ENCODE data around the gene PNMA1. TPM values are rescaled to one million over a fixed set of nuclear protein-coding genes. Genes with fewer than 3 reads are reported as not detected.

PNMA1 gene
- total and polyA plus RNA-seq, 2 of the 13 experiments (the other 11 are each of a cell fraction or from before 2014, with no cell fraction given), result 7.0 to 8.3 TPM

GRCh38 chr14:73758392-73759182, 44.4 kb upstream of the PNMA1 start (continued):
- no peak for TF ChIP-seq ZBTB37 (CRISPR knock-in tag; IDR thresholded peaks at IDR 0.05)
- no peak for TF ChIP-seq NFIB (CRISPR knock-in tag; IDR thresholded peaks at IDR 0.05; ENCODE audit: borderline replicate concordance)
- TF ChIP-seq HMG20B (CRISPR knock-in tag; conservative IDR thresholded peaks at IDR 0.05), result no peak
- TF ChIP-seq ZBTB4 (CRISPR knock-in tag; IDR thresholded peaks at IDR 0.05; ENCODE audit: borderline replicate concordance), result no peak
- no peak for TF ChIP-seq THAP7 (CRISPR knock-in tag; IDR thresholded peaks at IDR 0.05)
- TF ChIP-seq ARID5B (CRISPR knock-in tag; IDR thresholded peaks at IDR 0.05), result no peak; the same call in 1 of the 2 replicates
- TF ChIP-seq DBP (CRISPR knock-in tag; IDR thresholded peaks at IDR 0.05; ENCODE audit: not compliant biosample characterization), result no peak
- no peak for TF ChIP-seq TSC22D2 (CRISPR knock-in tag; IDR thresholded peaks at IDR 0.05; ENCODE audit: borderline replicate concordance)
- no peak for TF ChIP-seq THRA (CRISPR knock-in tag; IDR thresholded peaks at IDR 0.05; ENCODE audit: borderline replicate concordance)
- no peak for TF ChIP-seq GMEB1 (CRISPR knock-in tag; IDR thresholded peaks at IDR 0.05; ENCODE audit: borderline replicate concordance)

Measured in HepG2 (cell line).